GM10266 (cell line): Measurements from ENCODE around the gene PIR.

Experiments
- DNase-seq: peaks from one replicate; pipeline ENCODE4 v3.0.0; 2012; ENCODE audit errors: extremely low spot score
- CTCF ChIP-seq: IDR thresholded peaks from 2 replicates; pipeline ENCODE4 v1.5.1; 2012; ENCODE audit warnings: mild to moderate bottlenecking, low read depth; ENCODE audit not compliant: control insufficient read depth, insufficient read depth; ENCODE audit errors: missing control alignments

Gene PIR

GRCh38 chrX:15410430-15410829, 82.7 kb downstream of the PIR start:
- DNase-seq: no peak
- TF ChIP-seq CTCF: no peak

GRCh38 chrX:15405846-15406245, 87.3 kb downstream of the PIR start:
- DNase-seq: no peak
- no peak for TF ChIP-seq CTCF

- no peak for TF ChIP-seq CTCF
- DNase-seq: no peak
These were observed 88.6 kb downstream of the PIR start for GRCh38 chrX:15404401-15405096.

- no peak for TF ChIP-seq CTCF
- no peak for DNase-seq
These were observed 91.8 kb downstream of the PIR start for GRCh38 chrX:15401378-15401777.

- no peak for DNase-seq
- TF ChIP-seq CTCF: no peak
These were observed 93.2 kb downstream of the PIR start for GRCh38 chrX:15399962-15400391.

GRCh38 chrX:15398874-15399273, 94.3 kb downstream of the PIR start:
- DNase-seq: peak; percentile 3
- TF ChIP-seq CTCF: no peak

- no peak for TF ChIP-seq CTCF
- no peak for DNase-seq
These were observed 97.3 kb downstream of the PIR start for GRCh38 chrX:15395789-15396188.
